NCI-H524 (cell line): Measurements from ENCODE around the gene PTF1A.
"Not testable (repeated sequence)": the region's sequence is repeated elsewhere in the genome, so short reads cannot be mapped to it uniquely, and the experiment has no call there.

Experiments
- DNase-seq, 2 experiments: peaks; one replicate each; lab custom pipeline; 2025; lab: John Stamatoyannopoulos, UW

PTF1A gene

DNA sequence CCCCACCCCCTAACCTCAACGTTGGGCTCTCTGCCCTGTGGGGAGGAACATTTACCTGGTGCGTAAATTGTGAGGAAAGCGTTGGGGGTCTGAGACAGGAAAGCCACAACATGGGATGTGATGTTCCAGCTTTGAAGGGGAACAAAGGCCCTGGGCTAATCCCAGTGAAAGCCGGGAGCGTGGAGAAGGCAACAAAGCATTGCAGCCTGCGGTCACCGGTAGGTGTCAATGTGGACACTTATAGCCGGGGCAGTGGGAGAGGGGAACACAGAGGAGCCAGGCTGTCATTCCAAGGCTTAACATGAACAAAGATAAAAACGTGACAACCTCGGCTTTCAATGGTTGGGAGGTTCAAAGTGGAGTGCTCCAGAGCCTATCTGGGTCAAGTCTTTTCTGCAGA is 12.7 kb downstream of the PTF1A start:
- DNase-seq, result no peak

GRCh38 chr10:23205972-23206642 is 14.0 kb downstream of the PTF1A start:
- no peak for DNase-seq

DNA sequence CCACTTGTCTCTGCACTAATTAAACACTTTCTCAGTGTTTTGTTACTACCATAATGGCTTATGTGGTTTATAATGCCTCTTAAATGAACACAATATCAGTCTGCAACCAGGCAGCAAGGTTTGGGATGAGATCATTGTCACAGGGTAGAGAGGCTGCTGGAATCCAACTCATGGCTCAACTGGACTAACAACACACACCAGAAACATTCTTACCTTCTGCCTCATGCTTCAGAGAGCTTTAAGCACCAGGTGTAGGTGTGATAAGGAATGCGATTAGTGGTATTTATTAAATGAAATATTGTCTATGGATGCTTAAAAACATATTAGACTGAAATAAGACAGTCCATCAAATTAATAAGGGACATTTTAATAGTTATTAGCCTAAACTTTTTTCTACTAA is 25.4 kb downstream of the PTF1A start:
- DNase-seq, result no peak

- DNase-seq, result no peak
Observed at GRCh38 chr10:23230582-23230981, 38.5 kb downstream of the PTF1A start.

GRCh38 chr10:23238015-23238414 is 45.9 kb downstream of the PTF1A start:
- DNase-seq, result peak in 1 of 2 experiments; percentile 11

DNA sequence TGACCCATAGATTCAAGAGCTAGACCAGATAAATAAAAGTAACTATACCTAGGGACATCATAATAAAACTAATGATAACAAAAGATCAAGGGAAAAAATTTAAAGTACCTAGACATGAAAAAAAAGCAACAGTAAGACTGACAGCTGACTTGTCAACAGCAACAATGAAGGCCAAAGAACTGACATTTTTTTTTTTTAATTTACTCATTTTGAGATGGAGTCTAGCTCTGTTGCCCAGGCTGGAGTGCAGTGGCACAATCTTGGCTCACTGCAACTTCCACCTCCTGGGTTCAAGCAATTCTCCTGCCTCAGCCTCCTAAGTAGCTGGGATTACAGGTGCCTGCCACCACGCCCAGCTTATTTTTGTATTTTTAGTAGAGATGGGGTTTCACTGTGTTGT is 49.7 kb downstream of the PTF1A start:
- not testable (repeated sequence) for DNase-seq
